ENCODE data around the gene ADCY9.

DNA sequence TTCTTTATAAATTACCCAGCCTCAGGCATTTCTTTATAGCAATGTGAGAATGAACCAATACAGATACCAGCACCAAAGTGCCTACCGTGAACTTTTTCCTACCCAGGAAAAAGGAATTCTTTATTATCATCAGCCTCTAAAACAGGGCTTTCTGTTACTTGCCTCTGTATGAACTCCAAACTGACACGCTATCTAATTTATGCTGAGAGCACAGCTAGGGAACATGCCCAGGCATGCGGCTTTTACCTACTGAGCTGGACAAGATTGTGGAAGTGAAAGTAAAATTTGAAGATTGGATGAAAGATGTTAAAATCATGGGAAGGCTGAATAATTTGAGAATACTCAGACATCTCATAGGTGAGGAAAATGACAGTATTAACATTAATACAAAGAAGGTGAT, 24.4 kb upstream of the ADCY9 start:
- TF ChIP-seq, protein P1, sequence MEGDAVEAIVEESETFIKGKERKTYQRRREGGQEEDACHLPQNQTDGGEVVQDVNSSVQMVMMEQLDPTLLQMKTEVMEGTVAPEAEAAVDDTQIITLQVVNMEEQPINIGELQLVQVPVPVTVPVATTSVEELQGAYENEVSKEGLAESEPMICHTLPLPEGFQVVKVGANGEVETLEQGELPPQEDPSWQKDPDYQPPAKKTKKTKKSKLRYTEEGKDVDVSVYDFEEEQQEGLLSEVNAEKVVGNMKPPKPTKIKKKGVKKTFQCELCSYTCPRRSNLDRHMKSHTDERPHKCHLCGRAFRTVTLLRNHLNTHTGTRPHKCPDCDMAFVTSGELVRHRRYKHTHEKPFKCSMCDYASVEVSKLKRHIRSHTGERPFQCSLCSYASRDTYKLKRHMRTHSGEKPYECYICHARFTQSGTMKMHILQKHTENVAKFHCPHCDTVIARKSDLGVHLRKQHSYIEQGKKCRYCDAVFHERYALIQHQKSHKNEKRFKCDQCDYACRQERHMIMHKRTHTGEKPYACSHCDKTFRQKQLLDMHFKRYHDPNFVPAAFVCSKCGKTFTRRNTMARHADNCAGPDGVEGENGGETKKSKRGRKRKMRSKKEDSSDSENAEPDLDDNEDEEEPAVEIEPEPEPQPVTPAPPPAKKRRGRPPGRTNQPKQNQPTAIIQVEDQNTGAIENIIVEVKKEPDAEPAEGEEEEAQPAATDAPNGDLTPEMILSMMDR (IDR thresholded peaks at IDR 0.05 in 8 of 11, conservative IDR thresholded peaks at IDR 0.05 in 3 of 11), result no peak
- TF ChIP-seq POLR2A (IDR thresholded peaks at IDR 0.05), result no peak

Data from spleen (tissue), 7 donors.